B cell (primary cell): ENCODE data around the gene SLC6A7. TPM values are rescaled to one million over a fixed set of nuclear protein-coding genes. Genes with fewer than 3 reads are reported as not detected.

Experiments
- ATAC-seq: fragments of 200-7000 bp; cut with Tn5 transposase; one replicate; pipeline ENCODE4 v1.10.0; 2021; ENCODE audit warnings: low read depth, mild to moderate bottlenecking, moderate number of reproducible peaks, moderate library complexity
- CTCF ChIA-PET: fragments of 350-600 bp; sonication (Branson Sonifier 250); formaldehyde crosslinking; loops from one replicate; lab custom pipeline; 2021; ENCODE audit warnings: antibody characterized with exemption, inconsistent platforms; lab: Charles Lee
- POLR2A ChIA-PET: fragments of 350-600 bp; sonication (Branson Sonifier 250); formaldehyde crosslinking; loops from one replicate; lab custom pipeline; 2021; ENCODE audit warnings: antibody characterized with exemption; lab: Charles Lee
- DNase-seq: peaks from one replicate; pipeline ENCODE4 v3.0.0; 2013
- H2AFZ ChIP-seq: 2 replicates; pipeline ENCODE4 v1.6.1; 2012; ENCODE audit warnings: mild to moderate bottlenecking, low read depth, low read length; ENCODE audit not compliant: insufficient read depth, poor library complexity, severe bottlenecking
- H3K27ac ChIP-seq, 2 donors: 1 replicate in 1 of 2; 2 replicates in 1 of 2; pipeline ENCODE4 v1.5.1; 2012 to 2013; ENCODE audit warnings: low read length in 2 of 2, mild to moderate bottlenecking in 2 of 2, moderate library complexity in 1 of 2
- H3K27me3 ChIP-seq, 4 experiments: fragments of 200-600 bp in 1 of 4; sonication (generic) in 1 of 4; replicated peaks in 1 of 4; 1 replicate in 2 of 4; 2 replicates in 2 of 4; pipeline versions ENCODE4 v1.6.1 to v1.7.0; 2013 to 2016; ENCODE audit warnings: low read length in 3 of 4, mild to moderate bottlenecking in 2 of 4, mixed read lengths in 1 of 4, moderate library complexity in 1 of 4; ENCODE audit not compliant: insufficient read depth in 4 of 4, control insufficient read depth in 3 of 4; ENCODE audit errors: control extremely low read depth in 1 of 4
- H3K36me3 ChIP-seq, 2 experiments: replicated peaks in 1 of 2; 1 replicate in 1 of 2; 2 replicates in 1 of 2; pipeline versions ENCODE4 v1.6.1 to v1.7.1; 2013; ENCODE audit warnings: low read length in 1 of 2; ENCODE audit not compliant: insufficient read depth in 2 of 2, control insufficient read depth in 1 of 2; ENCODE audit errors: control extremely low read depth in 1 of 2, extremely low read depth in 1 of 2
- H3K4me1 ChIP-seq, 2 donors: fragments of 200-600 bp in 1 of 2; sonication (generic) in 1 of 2; 1 replicate in 1 of 2; 2 replicates in 1 of 2; pipeline versions ENCODE4 v1.5.1 to v1.6.1; 2013 to 2017; ENCODE audit warnings: low read length in 2 of 2; ENCODE audit not compliant: control insufficient read depth in 2 of 2, insufficient read depth in 2 of 2
- H3K4me2 ChIP-seq: replicated peaks from 2 replicates; pipeline ENCODE3; 2012; ENCODE audit warnings: mild to moderate bottlenecking, low read depth, low read length; ENCODE audit not compliant: poor library complexity, severe bottlenecking
- H3K4me3 ChIP-seq, 5 experiments: fragments of 200-600 bp in 1 of 5; sonication (generic) in 1 of 5; 1 replicate in 3 of 5; 2 replicates in 2 of 5; pipeline versions ENCODE4 v1.5.1 to v1.7.0; 2011 to 2016; ENCODE audit warnings: low read length in 4 of 5, mild to moderate bottlenecking in 4 of 5, low read depth in 2 of 5, control low read depth in 1 of 5, moderate library complexity in 1 of 5; ENCODE audit not compliant: insufficient read depth in 1 of 5; ENCODE audit errors: control extremely low read depth in 1 of 5, extremely low read depth in 1 of 5
- H3K79me2 ChIP-seq: fragments of 200-600 bp; sonication (generic); one replicate; pipeline ENCODE4 v1.6.0; 2016; ENCODE audit warnings: low read length; ENCODE audit not compliant: control insufficient read depth, insufficient read depth
- H3K9ac ChIP-seq: fragments of 200-600 bp; sonication (generic); 2 replicates; pipeline ENCODE4 v1.6.1; 2017; ENCODE audit warnings: mild to moderate bottlenecking, low read length, moderate library complexity
- H3K9me3 ChIP-seq, 3 donors: one replicate each; pipeline versions ENCODE4 v1.6.1 to v1.7.1; 2013; ENCODE audit warnings: low read length in 2 of 3; ENCODE audit not compliant: control insufficient read depth in 2 of 3, insufficient read depth in 1 of 3; ENCODE audit errors: control extremely low read depth in 1 of 3
- H4K20me1 ChIP-seq: 2 replicates; pipeline ENCODE4 v1.6.0; 2012; ENCODE audit warnings: mild to moderate bottlenecking, low read length; ENCODE audit not compliant: insufficient read depth, control insufficient read depth, poor library complexity, severe bottlenecking
- H3K27ac Mint-ChIP-seq: one replicate; pipeline ENCODE4 v1.8.0; 2021; ENCODE audit warnings: mixed read lengths
- H3K27me3 Mint-ChIP-seq: one replicate; pipeline ENCODE4 v1.8.0; 2021; ENCODE audit warnings: mixed read lengths
- H3K4me1 Mint-ChIP-seq: one replicate; pipeline ENCODE4 v1.8.0; 2021; ENCODE audit warnings: mixed read lengths
- H3K4me3 Mint-ChIP-seq: one replicate; pipeline ENCODE4 v1.8.0; 2021; ENCODE audit warnings: mixed read lengths
- H3K9me3 Mint-ChIP-seq: one replicate; pipeline ENCODE4 v1.8.0; 2022; ENCODE audit warnings: mixed read lengths; ENCODE audit not compliant: insufficient read depth
- CTCF ChIP-seq: fragments of 200-600 bp; IDR thresholded peaks from one replicate; pipeline ENCODE4 v1.8.0; 2022; ENCODE audit warnings: antibody characterized with exemption, mild to moderate bottlenecking
- EZH2 ChIP-seq: IDR thresholded peaks from 2 replicates; pipeline ENCODE4 v1.6.1; 2012; ENCODE audit warnings: borderline replicate concordance, low read depth, mild to moderate bottlenecking, moderate library complexity, low read length; ENCODE audit not compliant: insufficient read depth, poor library complexity, severe bottlenecking
- WGBS: methylation state at CpG from one replicate; pipeline ENCODE4 v1.1.5; 2013; ENCODE audit warnings: missing lambda C conversion rate; ENCODE audit not compliant: insufficient coverage; 5-methylcytosine and 5-hydroxymethylcytosine counted together
- intact Hi-C: fragments of 100-400 bp; cut with micrococcal nuclease; formaldehyde crosslinking; loops from one replicate; pipeline ENCODE4 v1.10.0; 2022
- polyA plus RNA-seq: library from polyadenylated mRNA; depleted of rRNA; stranded (reverse); fragments of >200 nt; gene quantifications from 2 replicates; pipeline ENCODE4 v1.2.3, GENCODE V29; 2012
- total RNA-seq, 2 donors: library from RNA; stranded (reverse); fragments of 120-200 nt in 1 of 2; gene quantifications; 1 replicate in 1 of 2; 2 replicates in 1 of 2; pipeline versions ENCODE4 v1.2.3 to v1.2.4, GENCODE V29; 2013 to 2022

Gene SLC6A7
- total and polyA plus RNA-seq, 2 donors (not counting 1 experiment from before 2014, with no cell fraction given): not detected

GRCh38 chr5:150204590-150204960, 14.7 kb downstream of the SLC6A7 start:
- ChIA-PET POLR2A (no interaction called here), CTCF (interaction anchor here (2.8 kb wide), 1 partner anchor 14 kb away, joined by 9 read pairs; no protein-coding TSS in a partner anchor)

More at GRCh38 chr5:150204590-150204960, 14.7 kb downstream of the SLC6A7 start:
- TF ChIP-seq EZH2 (no peak), CTCF (no peak)
- H3K36me3 ChIP-seq: no peaks in the 10 kb centered on the region
- Mint-ChIP-seq H3K27me3 (peaks cover 25% of the 10 kb centered on the region), H3K4me3 (no peak overlapping the region), H3K4me1 (peaks cover 6% of the 10 kb centered on the region), H3K9me3 (no peaks in the 10 kb centered on the region), H3K27ac (no peak overlapping the region)
- no peak overlapping the region for H3K9ac ChIP-seq
- intact Hi-C loops: no loop called here
- no peak overlapping the region for H2AFZ ChIP-seq
- H3K27ac ChIP-seq: no peak overlapping the region
- no peak for ATAC-seq
- WGBS: 90% methylated on average over 9 of the region's 13 CpGs
- no peak overlapping the region for H3K4me2 ChIP-seq
- no peaks in the 10 kb centered on the region for H3K79me2 ChIP-seq
- peaks cover 0 to 16% (median 0%) of the 10 kb centered on the region in 4 experiments for H3K27me3 ChIP-seq
- no peaks in the 10 kb centered on the region for H4K20me1 ChIP-seq
- no peak for DNase-seq
- no peak overlapping the region for H3K4me3 ChIP-seq
- H3K9me3 ChIP-seq: peaks cover 0 to 4% (median 0%) of the 10 kb centered on the region in 3 donors
- peaks cover 7 to 11% of the 10 kb centered on the region in 2 donors for H3K4me1 ChIP-seq
